Heart left ventricle (tissue), 16 donors: ENCODE measurements around the gene EPHA7. TPM values are rescaled to one million over a fixed set of nuclear protein-coding genes. Genes with fewer than 3 reads are reported as not detected.

Experiments used
- ATAC-seq, 4 donors: fragments of 200-7000 bp; cut with Tn5 transposase; one replicate each; pipeline ENCODE4 v1.9.1; 2020 to 2022; ENCODE audit warnings: moderate library complexity in 4 of 4, mild to moderate bottlenecking in 3 of 4, moderate number of reproducible peaks in 1 of 4
- DNase-seq, 5 donors: peaks; one replicate each; pipeline ENCODE4 v3.0.0-alpha.2; 2020
- H3K27ac ChIP-seq, 12 donors: fragments of 200-600 bp; sonication (generic) in 4 of 12; one replicate each; pipeline versions ENCODE4 v1.5.0 to v1.8.0; 2016 to 2022; ENCODE audit warnings: mild to moderate bottlenecking in 2 of 12
- H3K27me3 ChIP-seq, 9 donors: fragments of 200-600 bp; sonication (generic) in 2 of 9; one replicate each; pipeline versions ENCODE4 v1.5.1 to v1.8.0; 2016 to 2022; ENCODE audit warnings: mild to moderate bottlenecking in 3 of 9
- H3K36me3 ChIP-seq, 9 donors: fragments of 200-600 bp; sonication (generic) in 2 of 9; one replicate each; pipeline versions ENCODE4 v1.5.0 to v1.8.0; 2018 to 2022; ENCODE audit warnings: mild to moderate bottlenecking in 2 of 9
- H3K4me1 ChIP-seq, 12 donors: fragments of 200-600 bp; sonication (generic) in 4 of 12; one replicate each; pipeline versions ENCODE4 v1.5.0 to v1.8.0; 2016 to 2022; ENCODE audit warnings: mild to moderate bottlenecking in 3 of 12
- H3K4me3 ChIP-seq, 12 donors: fragments of 200-600 bp; sonication (generic) in 4 of 12; one replicate each; pipeline versions ENCODE4 v1.5.0 to v1.8.0; 2017 to 2022; ENCODE audit warnings: mild to moderate bottlenecking in 9 of 12, moderate library complexity in 4 of 12
- H3K9me3 ChIP-seq, 12 donors: fragments of 200-600 bp; sonication (generic) in 4 of 12; one replicate each; pipeline versions ENCODE4 v1.5.0 to v1.8.0; 2016 to 2022; ENCODE audit warnings: mild to moderate bottlenecking in 1 of 12
- POLR2A ChIP-seq, 2 donors: fragments of 450-650 bp; IDR thresholded peaks; one replicate each; pipeline ENCODE4 v1.6.1; 2017; ENCODE audit warnings: antibody characterized with exemption in 2 of 2, mild to moderate bottlenecking in 2 of 2, moderate library complexity in 2 of 2
- WGBS, 4 donors: extraction: QIAGEN DNeasy Blood & Tissue Kit in 2 of 4; methylation state at CpG; one replicate each; pipeline versions ENCODE4 v1.1.5 to v1.1.7; 2013 to 2018; 5-methylcytosine and 5-hydroxymethylcytosine counted together
- intact Hi-C, 10 donors: fragments of 100-400 bp; cut with DNase I; formaldehyde crosslinking; loops; one replicate each; pipeline versions ENCODE4 v1.11.1 to v1.14.2; 2022
- polyA plus RNA-seq, 2 donors: library from polyadenylated mRNA; stranded (reverse); fragments of 200-250 nt; gene quantifications; one replicate each; pipeline ENCODE4 v1.2.3, GENCODE V29; 2013
- total RNA-seq, 9 donors: library from RNA; depleted of rRNA in 2 of 9; stranded (reverse); fragments of >200 nt in 2 of 9; fragmentation: NEBNext Ultra II Directional in 3 of 9; extraction: Animal tissue kit (Norgen Biotek cat#: 25700) in 3 of 9; gene quantifications; one replicate each; pipeline versions ENCODE4 v1.1.0 to v1.2.4, GENCODE V29; 2016 to 2023
- TF ChIP-seq, protein P1 (sequence below), 12 donors: fragments of 200-600 bp; sonication (generic) in 4 of 12; IDR thresholded peaks; one replicate each; pipeline versions ENCODE4 v1.5.0 to v1.8.0; 2018 to 2022; ENCODE audit warnings: antibody characterized with exemption in 12 of 12, mild to moderate bottlenecking in 5 of 12
- donor health status: ischemic (EF 13 %, LVEDD 7.1; RV severe dilation, severe dysfunction).
- donor health status: healthy with polysubstance abuse.
- donor health status: DM: no; HTN: yes; CAD: no.
- donor health status: DM: no; HTN: no; CAD: no.
- donor health status: ischemic (EF 25% LVEDD 6.9; RV normal size, moderate dysfunction).
- donor health status: ischemic (EF 25% LVEDD 5.7; RV mildly dilated, moderate dysfunction).
- donor health status: healthy.
- donor health status: DM: yes; HTN: yes; CAD: no.
- donor health status: ischemic (EF 35%, LVEDD 5.7; RV mildly dilated, moderate dysfunction).
- donor health status: nonischemic (EF 11% LVEDD 7.7; RV severe dilation, severe dysfunction).
- donor health status: DM: yes; HTN: yes; CAD: no.
- donor health status: PGD.
- donor health status: ischemic (EF 29% LVEDD 5.4; RV normal size, mild dysfunction).
- donor health status: nonischemic (EF 23%, LVEDD 6.1; RV moderate dilation, normal function).

The EPHA7 gene
- total and polyA plus RNA-seq, 11 donors = 1.3 to 12.1 (median 3.0) TPM

DNA sequence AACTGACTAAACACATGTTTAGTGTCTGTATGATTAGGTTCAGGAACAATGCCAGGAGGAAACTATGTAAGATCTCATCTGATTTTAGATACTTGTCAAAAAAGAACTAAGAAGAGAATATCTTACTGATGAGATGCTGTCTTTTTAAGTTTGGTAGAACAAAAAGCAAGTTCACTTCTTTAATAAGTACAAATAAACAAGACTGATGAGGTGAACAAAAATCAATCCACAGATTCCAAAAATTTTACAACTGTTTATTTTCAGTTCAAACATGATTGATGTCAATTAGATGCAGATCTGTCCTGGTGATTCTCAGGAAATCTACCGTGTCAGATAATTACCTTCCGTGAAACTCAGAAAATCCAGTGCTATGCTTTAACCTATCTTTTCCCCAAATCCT, 24.9 kb downstream of the EPHA7 start:
- DNase-seq = no peak
- TF ChIP-seq POLR2A (IDR thresholded peaks at IDR 0.05) = no peak
- TF ChIP-seq, protein P1, sequence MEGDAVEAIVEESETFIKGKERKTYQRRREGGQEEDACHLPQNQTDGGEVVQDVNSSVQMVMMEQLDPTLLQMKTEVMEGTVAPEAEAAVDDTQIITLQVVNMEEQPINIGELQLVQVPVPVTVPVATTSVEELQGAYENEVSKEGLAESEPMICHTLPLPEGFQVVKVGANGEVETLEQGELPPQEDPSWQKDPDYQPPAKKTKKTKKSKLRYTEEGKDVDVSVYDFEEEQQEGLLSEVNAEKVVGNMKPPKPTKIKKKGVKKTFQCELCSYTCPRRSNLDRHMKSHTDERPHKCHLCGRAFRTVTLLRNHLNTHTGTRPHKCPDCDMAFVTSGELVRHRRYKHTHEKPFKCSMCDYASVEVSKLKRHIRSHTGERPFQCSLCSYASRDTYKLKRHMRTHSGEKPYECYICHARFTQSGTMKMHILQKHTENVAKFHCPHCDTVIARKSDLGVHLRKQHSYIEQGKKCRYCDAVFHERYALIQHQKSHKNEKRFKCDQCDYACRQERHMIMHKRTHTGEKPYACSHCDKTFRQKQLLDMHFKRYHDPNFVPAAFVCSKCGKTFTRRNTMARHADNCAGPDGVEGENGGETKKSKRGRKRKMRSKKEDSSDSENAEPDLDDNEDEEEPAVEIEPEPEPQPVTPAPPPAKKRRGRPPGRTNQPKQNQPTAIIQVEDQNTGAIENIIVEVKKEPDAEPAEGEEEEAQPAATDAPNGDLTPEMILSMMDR (IDR thresholded peaks at IDR 0.05) = no peak
- Histone ChIP-seq H3K36me3 (no peaks in the 10 kb centered on the region), H3K4me1 (no peaks in the 10 kb centered on the region), H3K27ac (no peak overlapping the region), H3K27me3 (no peaks in the 10 kb centered on the region), H3K4me3 (no peak overlapping the region), H3K9me3 (no peaks in the 10 kb centered on the region)
- ATAC-seq = no peak
- WGBS, 4 donors = 73 to 77% (median 74%) methylated on average over 2 of the region's 2 CpGs
- intact Hi-C loops = no loop called here

DNA sequence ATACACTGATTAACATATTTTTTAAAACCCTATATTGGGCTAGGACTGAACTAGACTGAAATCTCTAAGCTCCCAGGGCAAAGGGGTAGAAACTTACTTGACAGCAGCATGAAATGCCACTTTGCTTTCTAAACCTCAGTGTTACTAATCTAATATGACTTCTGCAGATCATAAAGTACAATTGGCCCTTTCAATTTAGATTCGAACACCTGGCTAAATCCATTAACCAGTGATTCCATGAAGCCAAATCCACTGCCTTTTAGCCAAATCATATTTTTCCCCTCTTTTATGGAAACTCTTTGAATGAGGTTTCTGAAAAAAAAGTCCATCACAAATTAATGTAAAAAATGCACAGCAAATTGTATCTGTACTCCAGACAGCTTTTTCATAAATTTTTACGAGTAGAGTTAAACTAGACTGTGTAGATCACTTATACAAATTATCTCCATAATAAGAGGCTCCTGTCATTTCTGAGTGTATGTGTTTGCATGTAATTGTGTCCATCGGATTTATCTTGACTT, 25.7 kb downstream of the EPHA7 start:
- 59 to 66% (median 62%) methylated on average over 3 of the region's 3 CpGs for WGBS, 4 donors
- Histone ChIP-seq H3K4me1 (no peaks in the 10 kb centered on the region), H3K9me3 (no peaks in the 10 kb centered on the region), H3K4me3 (peak overlapping the region in 1 of 12 donors; percentile 5), H3K27ac (peak overlapping the region in 1 of 12 donors; percentile 10), H3K36me3 (no peaks in the 10 kb centered on the region), H3K27me3 (no peaks in the 10 kb centered on the region)
- DNase-seq (no peak), ATAC-seq (no peak)
- TF ChIP-seq, protein P1 (IDR thresholded peaks at IDR 0.05) = no peak
- TF ChIP-seq POLR2A (IDR thresholded peaks at IDR 0.05) = no peak
- intact Hi-C loops = loop anchor here in 1 of 10 donors (2.0 kb wide), 1 partner anchor 23 kb away; no protein-coding TSS in a partner anchor

DNA sequence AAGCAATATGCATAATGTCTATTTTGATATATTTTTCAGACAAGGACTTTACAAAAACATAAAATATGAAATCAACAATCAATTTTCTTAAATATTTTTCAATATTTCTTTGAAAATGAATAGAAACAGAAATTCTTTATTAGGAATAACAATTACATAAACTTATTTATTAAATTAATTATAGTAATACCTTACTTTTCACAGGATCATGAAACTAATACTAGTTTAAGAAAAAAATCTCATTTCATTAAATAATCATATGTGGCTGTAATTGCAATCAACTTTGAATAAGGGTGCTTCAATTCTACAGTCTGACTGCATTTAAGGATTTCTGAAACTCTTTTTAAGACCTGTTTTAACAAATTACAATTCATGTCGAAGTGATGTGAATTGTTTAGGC, 26.6 kb downstream of the EPHA7 start:
- no peaks in the 10 kb centered on the region for H3K9me3 ChIP-seq
- 86 to 88% (median 87%) methylated on average over 1 of the region's 1 CpG for WGBS, 4 donors

DNA sequence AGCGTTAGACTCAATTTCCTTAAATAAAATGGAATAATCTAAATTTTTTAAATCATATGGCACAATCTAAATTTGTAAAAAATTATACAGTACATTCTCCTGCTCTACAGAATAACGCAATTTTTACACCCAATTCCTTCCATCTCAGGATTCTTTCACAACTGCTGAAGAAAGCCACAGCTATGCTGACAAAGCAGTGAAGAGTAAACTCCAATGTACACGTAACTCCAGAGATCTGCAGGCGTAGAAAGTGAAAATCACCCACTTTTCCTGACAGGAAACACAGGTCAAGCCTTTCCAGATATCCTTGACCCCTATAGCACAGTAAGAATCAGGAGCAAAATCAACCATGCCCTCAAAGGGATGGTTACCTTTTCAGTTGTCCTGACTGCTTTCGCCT, 27.4 kb downstream of the EPHA7 start:
- Histone ChIP-seq H3K4me3 (no peak overlapping the region), H3K36me3 (no peaks in the 10 kb centered on the region), H3K27me3 (no peaks in the 10 kb centered on the region), H3K4me1 (no peaks in the 10 kb centered on the region), H3K27ac (no peak overlapping the region), H3K9me3 (no peaks in the 10 kb centered on the region)
- ATAC-seq (no peak), DNase-seq (no peak)
- no peak for TF ChIP-seq POLR2A (IDR thresholded peaks at IDR 0.05)
- TF ChIP-seq, protein P1 (IDR thresholded peaks at IDR 0.05) = no peak
- intact Hi-C loops = loop anchor here in 1 of 10 donors (2.0 kb wide), 1 partner anchor 25 kb away; no protein-coding TSS in a partner anchor
- WGBS, 4 donors = 66 to 78% (median 73%) methylated on average over 5 of the region's 5 CpGs

More for the DNA sequence above, 26.6 kb downstream of the EPHA7 start:
- ATAC-seq (no peak), DNase-seq (no peak)
- Histone ChIP-seq H3K4me1 (no peaks in the 10 kb centered on the region), H3K4me3 (no peak overlapping the region), H3K27me3 (no peaks in the 10 kb centered on the region), H3K27ac (no peak overlapping the region), H3K36me3 (no peaks in the 10 kb centered on the region)
- TF ChIP-seq POLR2A (IDR thresholded peaks at IDR 0.05) = no peak
- TF ChIP-seq, protein P1 (IDR thresholded peaks at IDR 0.05) = no peak
- intact Hi-C loops = loop anchor here in 1 of 10 donors (2.0 kb wide), 1 partner anchor 24 kb away; no protein-coding TSS in a partner anchor
